KMS-11 (cell line): Measurements from ENCODE around the gene ADD1.

Experiments
- H2AFZ ChIP-seq: fragments of 200-600 bp; sonication (generic); 2 replicates; pipeline ENCODE4 v1.6.1; 2016; ENCODE audit warnings: antibody characterized with exemption, mixed run types, low read depth
- H3K27ac ChIP-seq: fragments of 200-600 bp; sonication (generic); 2 replicates; pipeline ENCODE4 v1.6.1; 2016; ENCODE audit warnings: mild to moderate bottlenecking, mixed run types
- H3K27me3 ChIP-seq: fragments of 200-600 bp; sonication (generic); 2 replicates; pipeline ENCODE4 v1.6.1; 2017; ENCODE audit warnings: mild to moderate bottlenecking, low read depth, mixed run types, moderate library complexity; ENCODE audit not compliant: insufficient read depth
- H3K36me3 ChIP-seq: fragments of 200-600 bp; sonication (generic); 2 replicates; pipeline ENCODE4 v1.6.1; 2017; ENCODE audit warnings: mild to moderate bottlenecking, mixed run types; ENCODE audit not compliant: insufficient read depth
- H3K4me1 ChIP-seq: fragments of 200-600 bp; sonication (generic); 2 replicates; pipeline ENCODE4 v1.6.1; 2016; ENCODE audit warnings: mild to moderate bottlenecking, low read depth, mixed run types; ENCODE audit not compliant: poor library complexity, severe bottlenecking
- H3K4me2 ChIP-seq: fragments of 200-600 bp; sonication (generic); 2 replicates; pipeline ENCODE4 v1.7.0; 2016; ENCODE audit warnings: mild to moderate bottlenecking, mixed run types
- H3K4me3 ChIP-seq: fragments of 200-600 bp; sonication (generic); IDR thresholded peaks from 2 replicates; pipeline ENCODE4 v1.6.1; 2017; ENCODE audit warnings: low read depth, low read length, mixed read lengths; ENCODE audit not compliant: insufficient read depth
- H3K79me2 ChIP-seq: fragments of 200-600 bp; sonication (generic); 2 replicates; pipeline ENCODE4 v1.6.1; 2016; ENCODE audit warnings: low read depth, mixed run types; ENCODE audit not compliant: insufficient read depth
- H3K9ac ChIP-seq: fragments of 200-600 bp; sonication (generic); 2 replicates; pipeline ENCODE4 v1.6.1; 2016; ENCODE audit warnings: mild to moderate bottlenecking, mixed run types
- H4K20me1 ChIP-seq: fragments of 200-600 bp; sonication (generic); 2 replicates; pipeline ENCODE4 v1.6.1; 2016; ENCODE audit warnings: mild to moderate bottlenecking, mixed run types; ENCODE audit not compliant: insufficient read depth
- TF ChIP-seq, protein P1 (sequence below): fragments of 200-600 bp; sonication (generic); conservative IDR thresholded peaks from 2 replicates; pipeline ENCODE4 v1.6.1; 2017; ENCODE audit warnings: low read depth, mild to moderate bottlenecking, antibody characterized with exemption, low read length, moderate library complexity, mixed read lengths

The ADD1 gene

DNA sequence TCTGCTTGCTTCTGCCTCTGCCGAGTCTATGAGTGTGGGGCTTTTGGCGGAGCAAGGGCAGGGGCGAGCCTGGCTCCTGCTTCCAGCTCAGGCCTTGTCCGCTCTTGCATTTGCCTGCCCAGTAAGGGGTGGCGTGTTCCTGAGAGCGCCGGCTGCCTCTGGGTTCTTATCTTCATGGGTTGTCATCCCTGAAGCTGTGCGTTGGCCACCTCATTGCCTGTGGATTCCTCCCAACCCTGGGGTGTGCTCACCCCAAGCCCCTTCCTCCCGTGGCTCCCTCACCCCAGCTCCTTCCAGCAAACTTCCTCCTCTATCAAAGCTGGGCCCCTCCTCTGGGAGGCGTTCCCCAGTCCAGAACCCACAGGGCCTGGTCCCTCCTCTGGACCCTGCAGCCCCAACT lies 33.3 kb upstream of the ADD1 start:
- Histone ChIP-seq H3K4me2 (no peak overlapping the region), H2AFZ (no peak overlapping the region), H3K36me3 (no peaks in the 10 kb centered on the region), H3K9ac (no peak overlapping the region), H3K27ac (no peak overlapping the region), H3K27me3 (no peaks in the 10 kb centered on the region), H3K4me3 (no peak overlapping the region), H3K4me1 (peaks cover 8% of the 10 kb centered on the region), H3K79me2 (peaks cover 10% of the 10 kb centered on the region; the same call in 1 of the 2 replicates), H4K20me1 (no peaks in the 10 kb centered on the region)
- TF ChIP-seq, protein P1, sequence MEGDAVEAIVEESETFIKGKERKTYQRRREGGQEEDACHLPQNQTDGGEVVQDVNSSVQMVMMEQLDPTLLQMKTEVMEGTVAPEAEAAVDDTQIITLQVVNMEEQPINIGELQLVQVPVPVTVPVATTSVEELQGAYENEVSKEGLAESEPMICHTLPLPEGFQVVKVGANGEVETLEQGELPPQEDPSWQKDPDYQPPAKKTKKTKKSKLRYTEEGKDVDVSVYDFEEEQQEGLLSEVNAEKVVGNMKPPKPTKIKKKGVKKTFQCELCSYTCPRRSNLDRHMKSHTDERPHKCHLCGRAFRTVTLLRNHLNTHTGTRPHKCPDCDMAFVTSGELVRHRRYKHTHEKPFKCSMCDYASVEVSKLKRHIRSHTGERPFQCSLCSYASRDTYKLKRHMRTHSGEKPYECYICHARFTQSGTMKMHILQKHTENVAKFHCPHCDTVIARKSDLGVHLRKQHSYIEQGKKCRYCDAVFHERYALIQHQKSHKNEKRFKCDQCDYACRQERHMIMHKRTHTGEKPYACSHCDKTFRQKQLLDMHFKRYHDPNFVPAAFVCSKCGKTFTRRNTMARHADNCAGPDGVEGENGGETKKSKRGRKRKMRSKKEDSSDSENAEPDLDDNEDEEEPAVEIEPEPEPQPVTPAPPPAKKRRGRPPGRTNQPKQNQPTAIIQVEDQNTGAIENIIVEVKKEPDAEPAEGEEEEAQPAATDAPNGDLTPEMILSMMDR, result no peak

DNA sequence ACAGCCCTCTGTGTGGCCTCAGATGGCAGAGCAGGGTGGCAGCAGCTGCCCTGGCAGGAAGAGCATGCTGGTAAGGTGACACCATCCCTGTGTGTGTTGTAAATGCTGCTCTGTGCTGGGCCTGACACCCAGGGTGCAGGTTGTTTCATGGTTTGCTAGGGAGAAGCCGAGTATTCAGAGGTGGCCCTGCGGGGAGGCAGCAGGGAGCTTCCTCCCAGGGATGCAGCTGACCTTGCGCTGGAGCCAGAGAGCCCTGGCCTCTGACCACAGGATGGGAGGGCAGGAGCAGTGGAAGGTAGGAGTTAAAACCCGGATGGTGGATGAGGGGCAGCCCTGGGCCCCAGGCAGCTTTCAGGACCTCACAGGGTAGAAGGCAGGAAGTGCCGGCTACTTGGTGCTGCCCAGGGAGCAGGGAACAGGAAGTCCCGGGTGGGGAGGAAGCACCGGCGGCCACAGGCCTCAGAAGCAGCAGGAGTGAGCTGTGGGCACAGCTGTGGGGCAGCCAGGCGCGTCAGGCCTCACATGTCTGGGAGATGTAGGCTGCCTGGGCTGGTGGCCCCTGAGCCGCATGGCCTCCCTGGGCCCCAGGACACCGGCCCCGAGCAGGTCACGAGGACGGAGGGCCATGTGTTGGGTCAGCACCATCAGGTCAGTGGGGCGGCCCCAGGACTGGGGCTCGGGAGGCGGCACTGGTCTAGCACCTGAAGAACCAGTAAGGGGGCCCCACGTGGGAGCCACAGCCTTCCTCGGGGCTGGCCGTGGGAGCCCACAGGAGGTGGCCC lies 31.6 kb upstream of the ADD1 start:
- no peaks in the 10 kb centered on the region for H4K20me1 ChIP-seq
- peak overlapping the region; percentile 67 for H2AFZ ChIP-seq
- peaks cover 10% of the 10 kb centered on the region; the same call in 1 of the 2 replicates for H3K79me2 ChIP-seq
- H3K4me1 ChIP-seq, result peaks cover 8% of the 10 kb centered on the region
- no peaks in the 10 kb centered on the region for H3K36me3 ChIP-seq
- H3K9ac ChIP-seq, result peak overlapping the region; percentile 90
- no peak overlapping the region for H3K4me3 ChIP-seq
- H3K4me2 ChIP-seq, result peak overlapping the region; percentile 80
- TF ChIP-seq, protein P1, result no peak
- H3K27ac ChIP-seq, result peak overlapping the region; percentile 75
- H3K27me3 ChIP-seq, result no peaks in the 10 kb centered on the region

DNA sequence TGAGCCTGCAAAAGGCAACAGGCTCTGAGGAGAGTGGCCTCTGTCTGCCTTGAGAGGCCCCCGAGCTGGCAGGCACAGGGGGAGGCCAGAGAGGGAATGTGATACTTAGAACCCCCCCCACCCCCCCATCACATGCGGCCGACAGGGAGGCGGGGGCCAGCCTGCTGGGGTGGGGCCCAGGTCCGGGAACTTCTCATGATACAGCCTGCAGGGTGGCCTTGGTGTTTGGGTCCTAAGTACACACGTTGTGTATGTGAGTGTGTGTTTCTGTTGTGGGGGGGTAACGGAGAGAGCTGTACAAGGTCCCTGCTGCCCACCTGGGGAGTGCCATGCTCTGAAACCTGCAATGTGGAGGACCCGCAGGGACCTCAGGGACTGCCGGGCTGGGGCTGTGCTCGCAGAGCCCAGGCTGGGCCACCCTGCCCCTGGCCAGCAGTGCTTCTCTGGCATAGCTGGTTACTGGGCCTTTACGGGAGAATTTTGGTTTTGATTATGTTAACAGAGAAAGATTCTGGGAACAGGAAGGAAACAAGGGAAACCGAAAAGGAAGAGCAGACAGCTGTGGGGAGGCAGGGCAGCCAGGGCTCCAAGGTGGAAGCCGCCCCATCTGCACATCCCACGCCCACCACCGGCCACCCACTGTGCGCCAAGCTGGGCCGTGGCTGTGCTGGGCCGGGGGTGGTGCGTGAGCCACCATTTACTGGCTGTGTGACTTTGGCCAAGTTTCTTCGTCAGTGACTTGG lies 30.9 kb upstream of the ADD1 start:
- Histone ChIP-seq H3K9ac (peak overlapping the region; percentile 90), H4K20me1 (no peaks in the 10 kb centered on the region), H3K36me3 (no peaks in the 10 kb centered on the region), H2AFZ (peak overlapping the region; percentile 67; the same call in 1 of the 2 replicates), H3K4me2 (peak overlapping the region; percentile 80), H3K79me2 (peaks cover 10% of the 10 kb centered on the region; the same call in 1 of the 2 replicates), H3K27ac (peak overlapping the region; percentile 75), H3K4me1 (peaks cover 8% of the 10 kb centered on the region), H3K4me3 (no peak overlapping the region), H3K27me3 (no peaks in the 10 kb centered on the region)
- TF ChIP-seq, protein P1, result no peak

DNA sequence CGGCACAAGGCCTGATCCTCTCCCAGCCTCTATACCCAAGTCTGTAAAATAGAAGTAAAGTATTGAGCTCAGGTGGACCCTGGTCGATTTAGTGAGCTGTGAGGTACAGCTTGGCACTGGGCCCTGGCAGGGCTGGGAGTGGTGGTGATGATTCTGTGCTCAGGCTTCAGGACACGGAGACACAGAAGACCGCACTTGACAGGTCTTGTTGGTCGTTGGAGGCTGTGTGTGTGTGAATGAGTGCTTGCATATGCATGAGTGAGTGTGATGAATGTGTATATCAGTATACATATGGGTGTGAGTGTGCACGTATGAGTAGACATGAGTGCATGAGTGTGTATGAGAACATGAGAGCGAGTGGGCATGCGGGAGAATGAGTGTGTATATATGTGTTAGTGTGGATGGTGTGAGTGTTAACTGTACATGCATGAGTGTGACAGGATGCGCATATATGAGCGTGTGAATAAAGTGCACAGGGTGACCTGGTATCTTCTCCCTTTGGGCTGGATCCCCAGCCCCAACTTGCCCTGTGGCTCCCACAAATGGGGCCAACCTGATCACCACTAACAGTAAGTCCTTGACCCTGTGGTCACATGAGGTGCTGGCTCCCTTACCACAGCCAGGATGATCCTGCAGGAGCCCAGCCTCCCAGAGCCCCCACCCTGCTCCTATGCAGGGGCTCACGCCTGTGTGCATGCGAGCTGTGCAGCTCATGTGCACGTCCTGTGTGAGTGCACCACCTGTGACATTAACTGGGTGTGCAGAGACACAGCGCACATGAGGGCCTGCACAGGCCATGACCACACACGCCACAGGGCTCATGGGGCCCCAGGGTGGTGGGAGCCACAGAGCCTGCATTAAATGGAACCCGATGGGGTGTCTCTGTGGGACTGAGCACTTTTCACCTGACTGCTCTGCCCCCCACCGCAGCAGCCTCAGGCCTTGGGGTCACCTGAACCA lies 29.9 kb upstream of the ADD1 start:
- no peak overlapping the region for H2AFZ ChIP-seq
- TF ChIP-seq, protein P1, result no peak
- H3K4me3 ChIP-seq, result no peak overlapping the region
- no peak overlapping the region for H3K27ac ChIP-seq
- H3K4me2 ChIP-seq, result peak overlapping the region; percentile 63; the same call in 1 of the 2 replicates
- no peaks in the 10 kb centered on the region for H4K20me1 ChIP-seq
- H3K27me3 ChIP-seq, result no peaks in the 10 kb centered on the region
- peaks cover 10% of the 10 kb centered on the region; the same call in 1 of the 2 replicates for H3K79me2 ChIP-seq
- no peak overlapping the region for H3K9ac ChIP-seq
- H3K4me1 ChIP-seq, result peaks cover 8% of the 10 kb centered on the region
- H3K36me3 ChIP-seq, result no peaks in the 10 kb centered on the region
